GM19455 (cell line): ENCODE measurements around the gene ERCC5.
A peak's percentile ranks its signal among the peaks of the same experiment; 100 is the strongest.

Experiments used
- ATAC-seq: cut with Tn5 transposase; IDR thresholded peaks from one replicate; pipeline ENCODE4 v1.9.1; 2021; ENCODE audit not compliant: unreplicated experiment

The ERCC5 gene

DNA sequence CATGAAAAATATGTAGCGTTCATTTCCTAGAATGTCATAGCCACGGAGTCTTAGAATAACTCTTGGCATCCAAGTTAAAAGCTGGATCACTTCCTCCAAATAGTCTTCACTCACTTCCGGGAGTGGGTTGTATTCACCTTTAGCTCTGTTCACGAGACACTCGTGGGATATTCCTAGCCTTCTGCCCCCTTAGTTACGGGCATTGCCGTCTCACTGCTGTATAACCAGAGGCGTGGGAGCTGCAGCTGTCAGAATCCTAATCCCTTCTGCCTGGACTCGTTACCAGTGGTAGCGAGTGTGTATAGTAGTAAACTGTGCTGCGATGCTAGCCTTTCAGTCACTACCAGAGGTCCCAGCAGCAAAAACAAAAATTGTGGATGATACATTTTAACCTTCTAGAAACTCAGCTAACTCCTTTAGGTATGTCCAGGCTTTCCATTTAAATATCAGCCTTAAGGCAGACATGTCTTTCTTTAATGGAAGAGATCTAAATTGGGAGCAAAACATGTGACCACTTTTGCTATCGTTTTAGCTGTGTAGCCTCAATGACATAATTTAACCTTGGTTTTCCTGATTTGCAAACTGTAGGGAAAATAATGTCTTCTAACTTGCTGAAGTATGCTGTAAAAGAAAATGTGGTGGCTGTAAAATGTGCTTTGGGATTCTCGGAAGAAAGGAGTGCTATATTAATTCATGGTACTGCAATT is 34.1 kb downstream of the ERCC5 start:
- no peak for ATAC-seq

DNA sequence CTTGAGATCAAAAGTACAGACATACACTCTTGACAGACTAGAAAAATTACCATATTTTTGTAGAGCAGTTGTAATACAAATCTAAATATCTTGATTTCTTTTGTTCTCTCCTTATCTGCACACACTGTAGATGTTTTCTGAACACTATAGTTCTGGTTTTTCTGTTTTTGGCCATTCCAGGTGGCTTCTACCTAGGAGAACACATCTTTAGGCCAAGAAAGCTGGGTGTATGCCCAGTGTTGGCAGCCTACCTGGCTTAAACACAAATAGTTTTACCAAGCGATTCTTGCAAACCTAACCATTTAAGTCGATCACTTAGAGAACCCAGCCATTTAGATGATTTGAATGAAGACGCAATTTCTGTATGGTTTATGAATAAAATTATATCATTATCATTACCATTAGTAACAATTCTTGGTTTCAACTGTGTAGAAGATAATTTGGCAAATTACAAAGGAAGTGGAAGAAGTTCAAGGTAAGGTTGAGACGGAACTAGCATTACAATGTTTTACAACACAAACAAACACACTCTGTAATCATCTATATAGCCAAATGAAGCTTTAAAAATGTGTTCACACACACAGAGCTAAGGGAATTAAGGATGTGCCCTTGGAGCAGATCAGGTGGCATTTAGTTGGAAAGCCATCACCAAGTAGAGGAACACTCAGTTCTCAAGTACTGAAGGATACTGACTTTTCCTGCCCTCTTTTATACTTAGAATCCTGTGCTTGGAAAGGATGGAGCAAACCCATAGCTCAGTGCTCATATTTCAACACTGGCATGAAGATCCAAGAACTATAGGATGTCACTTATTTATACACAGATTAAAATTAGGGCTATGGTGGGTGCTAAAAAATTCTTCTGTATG is 36.2 kb downstream of the ERCC5 start:
- ATAC-seq, result no peak

DNA sequence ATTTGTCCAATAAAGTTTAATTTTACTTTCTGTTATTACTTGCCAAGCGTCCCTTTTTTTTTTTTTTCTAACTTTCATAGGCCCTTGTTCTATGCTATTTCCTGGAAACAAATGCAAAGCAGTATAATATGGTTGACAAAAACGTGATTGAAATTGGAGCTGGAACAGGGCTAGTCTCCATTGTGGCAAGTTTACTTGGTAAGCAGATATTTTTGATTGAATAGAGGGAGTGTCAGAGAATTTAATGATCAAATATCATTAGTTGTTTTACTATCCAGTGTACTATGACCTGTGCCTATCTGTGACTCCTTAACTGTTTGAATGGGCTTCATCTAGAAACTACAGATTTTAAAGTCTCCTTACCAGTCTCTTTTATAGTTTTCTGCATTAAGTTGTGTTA is 46.7 kb downstream of the ERCC5 start:
- no peak for ATAC-seq

DNA sequence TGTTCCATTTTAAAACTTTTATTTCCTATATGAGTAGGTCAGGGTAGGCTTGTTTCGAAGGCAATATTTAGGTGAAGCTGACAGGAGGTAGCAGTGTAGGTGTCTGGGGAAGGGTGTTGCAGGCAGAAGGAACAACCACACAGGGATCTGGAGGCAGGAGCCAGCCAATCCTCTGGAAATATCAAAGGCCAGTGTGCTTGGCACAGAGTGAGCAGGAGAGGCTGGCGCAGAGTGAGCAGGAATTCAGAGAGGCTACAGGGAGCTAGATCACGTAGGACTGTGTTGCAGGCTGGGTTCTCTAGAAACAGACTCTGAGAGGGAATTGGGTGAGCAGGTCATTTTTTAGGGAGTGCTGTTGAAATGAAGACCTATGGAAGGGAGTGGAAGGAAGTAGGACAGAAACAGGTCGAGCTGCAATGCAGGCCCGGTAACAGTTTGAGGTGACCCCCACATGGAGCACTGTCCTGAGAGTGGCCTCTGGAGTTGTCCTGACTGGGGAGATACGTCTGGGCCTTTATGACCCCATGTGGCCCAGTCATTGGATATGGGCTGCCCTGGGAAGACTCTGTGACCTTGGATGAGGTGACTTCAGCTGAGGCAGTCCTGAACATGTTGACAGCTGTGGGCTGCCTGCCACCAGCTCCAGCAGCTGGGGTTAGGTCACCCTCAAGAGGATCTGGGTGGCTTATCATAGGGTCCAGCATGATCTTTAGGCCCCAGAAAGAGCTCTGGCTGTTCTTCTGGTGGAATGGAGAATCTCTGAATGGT is 51.7 kb downstream of the ERCC5 start:
- no peak for ATAC-seq

DNA sequence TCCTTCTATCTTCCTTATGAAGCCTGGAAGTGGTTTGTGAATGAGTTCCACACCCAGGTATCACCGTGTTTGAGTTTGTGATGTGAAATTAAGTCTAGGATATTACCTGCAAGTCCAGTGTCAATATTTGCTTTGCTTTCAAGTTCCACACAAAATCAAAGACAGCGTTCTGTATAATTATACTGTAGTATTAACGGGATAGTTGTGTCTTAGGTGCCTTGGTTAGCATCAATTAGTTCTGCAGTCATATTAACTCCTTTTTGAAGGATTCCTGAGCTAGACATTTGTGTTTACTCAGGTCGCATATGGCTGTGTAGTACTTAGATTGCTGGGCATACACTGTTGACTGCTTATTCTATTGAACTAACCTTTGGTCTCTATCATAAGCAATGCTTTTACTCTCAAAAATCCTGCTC is 54.4 kb downstream of the ERCC5 start:
- no peak for ATAC-seq

DNA sequence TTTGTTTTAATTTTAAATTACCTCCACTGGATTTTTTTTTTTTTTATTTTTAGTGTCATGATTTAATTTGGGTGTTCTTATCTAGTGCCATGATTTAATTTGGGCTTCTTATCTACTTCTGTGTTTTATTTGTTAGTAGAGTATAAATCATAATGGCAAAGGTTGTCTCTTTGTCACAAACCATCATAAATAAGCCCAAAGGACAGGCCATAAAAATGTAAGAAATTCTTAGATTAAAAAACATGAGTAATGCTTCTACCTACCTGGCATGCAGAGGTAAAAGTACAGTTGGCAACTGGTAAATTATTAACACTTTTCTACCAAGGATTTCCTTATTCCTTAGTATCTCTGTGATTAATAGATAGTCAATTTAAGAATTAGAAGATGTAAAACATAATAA is 55.2 kb downstream of the ERCC5 start:
- no peak for ATAC-seq

DNA sequence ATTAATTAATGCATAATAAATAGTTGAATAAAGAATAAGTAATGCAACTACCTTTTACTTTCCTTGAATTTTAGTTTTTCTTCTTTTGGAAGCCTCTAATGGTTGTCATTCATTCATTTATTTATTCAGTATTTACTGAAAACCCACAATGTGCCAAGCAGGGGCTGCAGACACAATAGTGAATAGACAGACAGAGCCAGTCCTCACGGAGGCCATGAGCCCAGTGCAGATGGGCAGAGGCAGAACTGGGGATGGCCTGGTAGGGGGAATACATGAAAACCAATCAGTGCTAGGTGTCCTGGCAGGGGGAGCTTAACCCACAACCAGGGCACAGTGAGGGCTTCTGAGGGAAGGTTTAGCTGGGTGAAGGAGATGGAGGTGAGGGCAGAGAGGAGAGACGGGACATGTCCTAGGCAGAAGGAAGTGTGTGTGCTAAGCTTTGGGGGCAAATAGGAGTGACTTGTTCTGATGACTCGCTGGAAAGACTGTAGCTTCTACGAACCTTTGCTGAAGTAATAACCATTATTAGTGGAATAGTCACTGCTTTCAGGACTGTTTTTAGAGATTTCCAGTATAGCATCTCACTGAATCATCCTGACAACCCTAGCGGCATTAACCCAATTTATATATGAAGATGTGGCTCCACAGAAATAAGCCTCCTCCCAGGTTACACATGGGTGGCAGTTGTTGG is 55.9 kb downstream of the ERCC5 start:
- ATAC-seq, result no peak

DNA sequence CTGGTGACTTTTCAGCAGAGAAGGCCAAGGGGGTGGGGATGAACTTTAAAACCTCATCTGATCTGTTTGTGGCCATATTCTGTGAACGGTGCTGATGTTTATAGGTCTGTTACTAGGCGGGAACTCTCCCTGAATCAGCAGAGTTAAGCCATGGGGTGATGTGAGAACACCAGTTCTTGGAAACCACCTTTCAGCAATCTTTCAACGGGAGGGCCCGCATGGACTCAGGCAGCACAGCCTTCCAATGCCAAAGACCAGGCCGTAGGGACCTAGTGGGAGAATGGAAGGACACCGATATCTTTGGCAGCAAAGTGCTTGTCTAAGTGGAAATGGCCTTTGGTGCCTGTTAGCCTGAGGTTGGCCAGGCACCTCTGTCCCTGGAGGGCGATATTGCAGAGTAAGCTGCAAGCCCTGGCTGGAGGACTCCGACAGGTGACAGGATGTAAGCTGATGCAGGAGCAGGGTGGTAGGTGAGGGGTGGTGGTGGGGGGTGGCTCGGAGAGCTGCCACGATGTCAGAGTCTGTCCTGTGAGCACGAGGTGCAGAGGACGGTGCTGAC is 57.0 kb downstream of the ERCC5 start:
- ATAC-seq, result no peak

DNA sequence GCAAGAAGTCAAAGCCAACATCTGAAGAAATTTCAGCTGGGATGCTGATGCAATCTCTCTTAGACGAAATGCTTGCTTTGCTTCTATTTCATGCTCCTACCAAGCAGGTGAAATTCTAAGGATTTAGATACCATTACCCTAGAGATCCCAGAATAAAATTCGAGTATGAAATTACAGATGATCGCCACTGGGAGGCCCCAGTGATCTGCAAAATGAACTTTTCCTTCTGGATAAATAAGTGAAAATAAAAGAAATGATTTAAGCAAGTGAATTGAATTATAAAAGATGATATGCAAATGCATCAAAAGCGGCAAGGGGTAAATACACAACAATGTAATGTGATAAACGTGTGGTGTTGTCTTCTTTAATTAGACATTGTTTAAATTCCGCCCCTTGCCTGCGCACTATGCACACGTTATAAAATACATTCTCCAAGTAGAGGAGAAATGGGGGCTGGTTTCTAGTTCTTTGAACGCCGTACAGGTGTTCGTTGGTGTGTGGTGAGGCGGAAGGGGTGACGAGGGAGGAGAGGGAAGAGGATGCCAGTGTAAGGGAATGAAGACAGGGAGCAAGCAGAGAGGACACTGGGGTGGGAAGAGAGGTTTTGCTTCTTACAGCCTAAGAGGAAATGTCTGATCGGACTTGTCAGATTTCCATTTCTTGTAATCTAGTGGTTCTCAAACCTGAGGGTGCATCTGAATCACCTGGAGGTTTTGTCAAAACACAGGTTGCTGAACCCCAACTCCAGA is 58.0 kb downstream of the ERCC5 start:
- ATAC-seq, result no peak

DNA sequence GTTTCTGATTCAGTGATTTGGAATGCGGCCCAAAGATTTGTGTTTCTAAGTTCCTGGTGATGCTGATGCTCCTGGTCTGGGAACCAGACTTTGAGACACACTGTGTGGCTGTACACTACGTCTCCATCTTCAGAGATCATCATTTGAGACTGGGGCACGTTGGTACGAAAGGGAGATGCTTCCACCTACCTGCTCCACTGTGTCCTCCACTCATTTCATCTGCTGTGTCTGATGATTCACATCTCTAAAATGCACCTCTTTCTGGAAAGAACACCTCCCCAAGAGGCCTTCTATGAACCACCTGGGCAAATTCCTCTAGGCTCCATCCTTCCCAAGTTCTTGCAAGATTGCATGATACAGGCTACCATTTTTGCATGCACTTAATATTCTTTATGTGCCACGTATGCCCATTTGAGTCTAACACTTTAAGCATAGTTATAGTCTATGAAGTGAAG is 58.6 kb downstream of the ERCC5 start:
- no peak for ATAC-seq

DNA sequence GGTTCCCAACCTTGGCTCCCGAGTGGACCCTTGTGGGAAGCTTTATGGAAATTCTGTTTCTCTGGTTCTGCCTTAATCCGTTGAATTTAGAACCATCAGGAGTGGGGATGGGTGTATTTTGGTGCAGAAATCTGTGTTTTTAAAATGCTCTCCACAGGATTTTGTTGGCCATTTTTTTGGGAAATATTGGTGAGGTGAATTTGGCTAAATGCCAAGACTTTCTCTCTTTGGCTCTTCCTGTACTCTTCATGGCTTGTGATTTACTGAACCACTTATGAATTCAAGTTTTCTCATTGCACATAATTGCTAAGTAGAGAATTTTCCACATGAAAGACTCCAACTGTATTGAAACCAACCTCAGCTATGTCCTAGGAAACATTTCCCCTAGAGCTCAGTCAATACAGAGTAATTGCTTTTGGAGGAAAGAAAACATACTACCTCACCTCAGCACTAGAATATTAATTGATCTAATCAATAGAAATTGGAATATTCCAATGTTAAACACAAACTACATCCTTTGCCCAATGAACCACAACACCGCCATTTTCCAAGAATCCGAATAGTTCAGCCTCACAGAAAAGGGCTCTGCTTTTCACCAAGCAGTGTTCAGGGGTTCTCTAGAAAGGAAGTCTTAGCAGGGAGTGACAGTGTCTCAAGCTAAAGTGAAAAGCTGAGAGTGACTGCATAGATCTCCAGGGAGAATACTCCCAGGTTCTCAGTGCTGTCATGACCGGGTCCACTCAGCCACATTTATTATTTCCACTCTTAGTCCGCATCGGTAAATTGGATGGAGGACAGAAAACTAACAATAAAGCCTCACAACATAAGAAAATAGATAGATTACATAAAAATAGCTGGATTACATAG is 60.3 kb downstream of the ERCC5 start:
- ATAC-seq, result no peak

DNA sequence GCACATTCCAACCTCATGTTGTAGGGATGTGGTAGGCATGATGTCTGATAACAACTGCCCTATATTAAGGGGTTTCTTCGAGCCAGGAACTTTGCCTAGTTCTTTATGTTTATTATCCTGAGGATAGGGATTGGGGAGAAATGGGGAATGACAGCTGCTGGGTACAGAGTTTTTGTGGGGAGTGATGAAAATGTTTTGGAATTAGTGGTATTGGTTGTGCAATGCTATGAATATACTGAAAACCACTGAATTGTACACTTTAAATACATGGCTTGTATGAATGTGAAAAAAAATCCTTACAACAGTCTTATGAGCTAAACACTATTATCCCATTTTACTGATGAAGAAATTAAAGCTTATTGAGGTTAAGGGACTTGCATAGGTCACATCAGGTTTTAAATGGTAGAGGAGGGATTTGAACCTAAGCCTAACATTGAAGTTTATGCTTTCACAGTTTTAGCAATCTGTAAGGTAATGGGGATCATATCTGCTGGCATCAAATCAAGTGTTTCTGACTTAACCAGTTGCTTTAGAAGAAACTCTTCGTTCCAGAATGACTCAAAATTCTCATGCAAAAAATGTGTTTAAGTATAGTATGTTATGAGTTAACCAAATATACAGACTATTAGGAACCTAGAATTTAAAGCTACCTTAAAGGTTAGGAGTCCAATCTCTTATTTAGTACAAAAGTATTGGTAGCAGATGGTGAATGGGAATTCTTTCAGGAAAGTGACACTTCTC is 61.4 kb downstream of the ERCC5 start:
- ATAC-seq, result peak; percentile 68

DNA sequence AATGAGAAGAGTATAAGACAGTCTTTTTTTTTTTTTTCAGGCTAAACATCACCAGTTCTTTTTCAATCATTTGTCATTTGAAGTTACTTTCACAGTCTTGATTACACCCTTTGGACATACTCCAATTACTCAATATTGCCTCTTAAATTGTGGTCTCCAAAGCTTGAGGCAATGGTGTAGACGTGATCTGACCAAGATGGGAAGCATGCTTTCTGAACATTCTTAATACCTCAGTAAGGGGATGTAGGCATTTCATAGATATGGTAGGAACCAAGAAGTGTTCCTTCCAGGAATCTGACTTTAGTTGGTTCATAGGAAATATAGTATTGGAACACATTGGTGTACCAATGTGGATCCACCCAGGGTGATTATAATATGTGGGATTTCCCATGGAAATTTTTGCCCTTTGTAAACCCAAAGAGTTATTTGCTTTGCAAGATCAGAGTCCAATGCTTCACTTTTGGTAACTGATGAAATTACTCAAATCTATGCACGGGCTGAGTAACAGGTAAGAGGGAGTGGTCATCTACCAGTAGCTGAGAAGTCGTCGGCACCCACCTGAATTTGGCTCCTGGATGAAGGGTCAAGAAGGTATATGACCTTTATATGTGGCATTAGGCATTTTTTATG is 62.2 kb downstream of the ERCC5 start:
- peak; percentile 6 for ATAC-seq

DNA sequence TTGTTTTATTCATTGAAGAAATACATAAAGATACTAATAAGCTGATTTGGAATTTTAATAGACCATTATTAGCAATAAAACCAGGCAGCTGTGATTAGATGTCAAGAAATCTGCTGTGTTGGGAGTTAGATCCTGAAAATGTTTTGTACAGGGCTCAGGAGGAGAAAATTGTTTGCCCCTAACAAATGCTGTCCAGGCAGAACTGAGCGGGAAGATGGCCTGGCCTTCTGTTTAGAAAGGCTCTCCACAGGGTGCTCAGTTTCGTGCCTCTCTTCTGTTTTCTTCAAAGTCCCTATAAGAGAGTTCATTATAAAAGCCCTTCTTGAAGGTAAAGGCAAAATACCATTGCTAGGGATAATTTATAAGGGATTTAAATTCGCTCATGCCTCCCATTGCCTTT is 64.1 kb downstream of the ERCC5 start:
- no peak for ATAC-seq

DNA sequence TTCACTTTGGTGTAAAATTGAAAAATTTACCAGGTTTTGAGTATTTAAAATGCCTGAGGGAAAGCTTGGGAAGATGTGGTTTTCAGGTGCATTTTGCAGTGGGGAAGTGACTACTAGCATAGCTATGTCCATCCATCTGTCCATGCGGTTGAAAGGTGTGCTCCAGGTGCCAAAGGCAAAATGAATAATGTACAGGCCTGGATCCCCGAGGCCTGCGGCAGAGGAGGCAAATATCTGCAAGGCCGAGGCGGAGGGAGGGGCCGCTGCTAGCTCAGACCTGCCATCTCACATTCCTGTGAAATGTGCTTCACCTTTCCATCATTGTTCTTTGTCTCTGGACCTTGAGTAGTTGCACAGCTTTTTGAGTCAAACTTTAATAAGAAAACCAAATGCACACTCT is 65.5 kb downstream of the ERCC5 start:
- ATAC-seq, result no peak

DNA sequence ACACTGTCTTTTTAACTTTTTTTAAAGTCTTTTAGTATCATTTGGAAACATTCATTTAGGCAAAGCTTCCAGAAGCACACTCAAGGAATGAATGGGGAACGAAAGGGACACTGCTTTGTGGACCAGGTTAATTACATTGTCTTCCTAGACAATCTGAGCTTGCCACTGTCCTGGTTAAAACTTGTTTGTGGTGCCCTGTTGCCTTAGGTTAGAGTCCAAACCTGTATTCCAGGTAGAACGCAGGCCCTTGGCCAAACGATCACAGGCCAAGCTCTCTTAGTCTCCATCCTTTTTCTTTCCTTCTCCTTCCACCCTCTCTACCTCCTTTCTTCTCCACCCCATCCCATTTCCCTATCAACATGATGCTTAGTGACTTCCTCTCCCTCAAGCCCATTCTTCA is 66.8 kb downstream of the ERCC5 start:
- no peak for ATAC-seq

DNA sequence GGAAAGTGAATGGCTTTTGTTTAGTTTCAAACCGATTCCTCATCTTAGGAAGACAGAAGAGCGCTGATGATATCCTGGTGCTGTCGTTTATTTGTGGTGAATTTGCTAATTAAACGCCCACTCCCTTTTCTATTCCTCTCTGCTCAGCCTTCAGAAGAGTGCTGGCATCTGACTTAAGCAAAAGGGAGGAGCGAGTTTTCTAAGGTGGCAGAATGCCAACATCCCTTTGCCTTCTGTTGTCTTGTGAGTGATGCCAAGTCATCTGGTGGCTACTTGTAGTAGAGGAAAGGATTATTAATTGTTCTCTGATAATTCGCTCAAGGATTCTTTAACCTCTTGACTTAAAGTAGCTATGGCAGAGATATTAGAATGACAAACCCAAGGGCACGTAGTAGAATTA is 68.1 kb downstream of the ERCC5 start:
- no peak for ATAC-seq

DNA sequence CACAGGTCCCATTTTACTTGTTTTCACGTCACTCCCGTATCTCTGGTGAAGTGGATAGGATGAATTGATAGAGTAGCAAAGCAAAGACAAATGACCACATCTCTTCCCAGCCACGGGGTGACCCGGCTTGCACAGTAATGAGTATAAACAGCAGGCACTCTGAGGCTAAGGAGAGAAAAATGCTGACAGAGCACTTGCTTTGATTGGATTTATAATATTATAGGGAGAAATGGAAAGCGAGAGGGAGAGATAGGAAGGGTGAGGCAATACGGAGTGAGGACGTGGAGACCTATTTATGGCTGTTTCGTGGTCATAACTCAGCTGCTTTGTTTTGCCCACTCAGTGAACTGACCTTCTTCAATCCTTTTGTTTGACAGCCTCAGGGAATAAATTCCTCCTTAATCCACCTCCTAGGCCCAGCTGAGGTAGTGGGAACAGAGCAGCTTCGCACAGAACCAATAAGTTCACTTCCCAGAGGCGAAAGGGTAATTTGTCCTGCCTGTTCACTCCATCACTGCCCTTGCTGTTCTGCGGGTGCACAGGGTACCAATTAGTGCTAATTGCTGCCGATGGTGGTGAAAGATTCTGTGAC is 68.6 kb downstream of the ERCC5 start:
- ATAC-seq, result no peak
